Measurements from ENCODE around the gene HACE1.

The HACE1 gene

DNA sequence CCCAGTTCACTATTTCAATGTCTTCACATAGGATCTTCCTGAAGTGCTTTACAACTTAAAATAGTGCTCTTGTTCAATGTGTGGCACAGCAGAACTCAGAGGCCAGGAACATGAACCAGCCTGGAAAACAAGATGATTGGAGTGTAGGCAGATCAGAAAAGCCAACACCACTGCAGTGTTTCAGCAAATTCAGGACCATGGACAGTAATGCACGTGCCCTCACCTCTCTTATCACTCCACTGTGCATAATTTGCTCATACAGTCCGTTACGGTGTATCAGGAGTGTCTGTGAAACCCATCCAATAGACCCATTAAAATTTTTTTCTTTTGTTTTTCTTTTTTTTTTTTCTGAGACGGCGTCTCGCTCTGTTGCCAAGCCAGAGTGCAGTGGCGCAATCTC lies 27.6 kb upstream of the HACE1 start:
- in situ Hi-C loops (cut with HindIII; ENCODE audit: low sequenced_read_pairs): no loop called here
- H3K4me3 ChIP-seq (ENCODE audit: low read depth, low read length): no peak overlapping the region
- DNase-seq (ENCODE audit: low read depth, low spot score): peak; percentile 41
- TF ChIP-seq CTCF (IDR thresholded peaks at IDR 0.05; ENCODE audit: low read depth, low read length): no peak

GRCh38 chr6:104885518-104886043 lies 25.9 kb upstream of the HACE1 start:
- in situ Hi-C loops (cut with HindIII; ENCODE audit: low sequenced_read_pairs): no loop called here
- TF ChIP-seq CTCF (IDR thresholded peaks at IDR 0.05; ENCODE audit: low read depth, low read length): no peak
- no peak for DNase-seq (ENCODE audit: low read depth, low spot score)
- H3K4me3 ChIP-seq (ENCODE audit: low read depth, low read length): no peak overlapping the region

DNA sequence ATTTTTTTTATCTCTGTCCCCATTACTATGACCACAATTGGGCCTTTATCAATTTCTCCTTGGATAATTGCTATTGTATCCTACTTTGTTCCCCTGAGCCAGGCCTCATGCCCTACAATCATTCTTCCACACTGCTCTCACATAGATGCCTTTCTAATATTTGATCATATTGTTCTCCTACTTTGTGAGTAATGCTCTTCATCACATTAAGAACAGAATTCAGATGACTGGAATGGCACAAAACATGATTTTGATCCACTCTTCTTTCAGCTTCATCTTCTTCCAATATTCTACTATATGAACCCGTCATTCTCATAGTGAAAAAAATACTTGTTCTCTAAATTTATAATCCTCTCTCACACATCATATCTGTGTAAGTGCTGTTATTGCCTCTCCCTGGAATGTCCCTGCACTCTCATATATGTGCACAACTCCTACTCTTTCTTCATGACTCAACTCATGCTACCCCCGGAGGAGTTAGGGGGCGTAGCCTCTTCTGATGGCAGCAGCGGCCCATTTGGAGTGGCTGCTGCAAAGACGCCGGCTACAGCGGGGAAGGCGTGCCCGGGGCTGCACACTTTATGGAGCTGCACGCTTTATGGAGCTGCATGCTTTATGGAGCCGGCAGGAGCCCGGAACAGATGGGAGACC lies 25.3 kb upstream of the HACE1 start:
- DNase-seq (ENCODE audit: low read depth, low spot score): no peak
- in situ Hi-C loops (cut with HindIII; ENCODE audit: low sequenced_read_pairs): no loop called here
- no peak overlapping the region for H3K4me3 ChIP-seq (ENCODE audit: low read depth, low read length)
- no peak for TF ChIP-seq CTCF (IDR thresholded peaks at IDR 0.05; ENCODE audit: low read depth, low read length)

GRCh38 chr6:104881964-104882668 lies 22.4 kb upstream of the HACE1 start:
- DNase-seq (ENCODE audit: low read depth, low spot score): no peak
- no peak for TF ChIP-seq CTCF (IDR thresholded peaks at IDR 0.05; ENCODE audit: low read depth, low read length)
- in situ Hi-C loops (cut with HindIII; ENCODE audit: low sequenced_read_pairs): no loop called here
- H3K4me3 ChIP-seq (ENCODE audit: low read depth, low read length): no peak overlapping the region

DNA sequence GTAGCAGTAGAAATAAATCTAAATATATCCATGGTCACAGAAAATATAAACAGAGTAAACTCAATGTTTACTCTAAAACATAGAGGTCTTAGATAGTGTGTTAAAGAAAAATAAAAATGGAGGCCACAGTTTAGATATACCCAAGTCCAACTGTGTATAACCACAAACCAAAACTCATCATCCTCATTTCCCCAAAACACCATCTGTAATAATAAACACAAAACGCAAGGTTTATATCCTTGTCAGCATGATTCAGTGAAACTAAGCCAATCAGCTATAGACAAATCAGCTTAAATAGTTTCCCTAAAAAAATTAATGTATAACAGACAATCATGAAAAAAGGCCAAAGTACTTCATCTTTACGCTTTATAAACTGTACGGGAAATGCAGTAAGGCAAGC lies 2.7 kb upstream of the HACE1 start:
- DNase-seq (ENCODE audit: low read depth, low spot score): peak; percentile 36
- no peak for TF ChIP-seq CTCF (IDR thresholded peaks at IDR 0.05; ENCODE audit: low read depth, low read length)
- in situ Hi-C loops (cut with HindIII; ENCODE audit: low sequenced_read_pairs): no loop called here
- H3K4me3 ChIP-seq (ENCODE audit: low read depth, low read length): no peak overlapping the region

DNA sequence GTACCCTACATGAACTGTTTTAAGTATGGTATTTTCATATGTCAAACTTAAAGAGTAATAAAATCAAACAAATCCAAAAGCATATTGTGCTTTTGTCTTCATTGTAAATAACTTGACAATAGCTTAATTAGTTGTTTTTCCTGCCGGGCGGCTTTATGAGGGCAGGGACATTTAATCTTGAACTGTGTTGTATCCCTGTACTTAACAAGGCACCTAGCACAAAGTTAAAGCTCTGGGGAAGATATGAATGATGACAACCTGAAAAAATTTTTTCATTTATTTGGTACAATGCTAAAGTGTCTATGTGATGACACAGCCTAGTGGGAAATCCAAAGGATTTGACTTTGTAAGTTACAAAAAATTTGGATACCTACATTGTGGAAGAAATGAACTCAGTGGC lies 502 bp upstream of the HACE1 start:
- no peak for TF ChIP-seq CTCF (IDR thresholded peaks at IDR 0.05; ENCODE audit: low read depth, low read length)
- in situ Hi-C loops (cut with HindIII; ENCODE audit: low sequenced_read_pairs): no loop called here
- H3K4me3 ChIP-seq (ENCODE audit: low read depth, low read length): peak overlapping the region; percentile 71
- DNase-seq (ENCODE audit: low read depth, low spot score): no peak
